ENCODE data around the gene MDH1.
"Not testable (repeated sequence)": the region's sequence is repeated elsewhere in the genome, so short reads cannot be mapped to it uniquely, and the experiment has no call there.

The MDH1 gene

GRCh38 chr2:63555299-63555698 is 33.5 kb upstream of the MDH1 start:
- no peak overlapping the region for H3K27ac ChIP-seq (ENCODE audit: extremely low read depth, low read depth, low read length)
- CTCF ChIA-PET, result interaction anchor here (0.6 kb wide), 1 partner anchor 242 kb away, joined by 3 read pairs; no protein-coding TSS in a partner anchor
- H3K36me3 ChIP-seq (ENCODE audit: control insufficient read depth in 2 of 2, insufficient read depth in 1 of 2, low read length in 2 of 2), result no peaks in the 10 kb centered on the region
- H3K9me3 ChIP-seq (ENCODE audit: control insufficient read depth, insufficient read depth, low read depth, low read length), result no peaks in the 10 kb centered on the region
- POLR2A ChIA-PET, result no interaction called here
- no peaks in the 10 kb centered on the region for H3K4me1 ChIP-seq (ENCODE audit: control insufficient read depth, insufficient read depth, low read length)
- no peak overlapping the region for H3K4me3 ChIP-seq (ENCODE audit: low read depth, low read length)
- no peak for TF ChIP-seq ZBTB20 (tag by site-specific recombination; IDR thresholded peaks at IDR 0.05)
- no peak for TF ChIP-seq ZNF121 (tag by site-specific recombination; IDR thresholded peaks at IDR 0.05)
- TF ChIP-seq KLF16 (tag by site-specific recombination; IDR thresholded peaks at IDR 0.05), result no peak
- no peak for TF ChIP-seq ZNF558 (tag by site-specific recombination; IDR thresholded peaks at IDR 0.05)
- TF ChIP-seq FEZF1 (tag by site-specific recombination; IDR thresholded peaks at IDR 0.05), result no peak
- TF ChIP-seq OSR2 (tag by site-specific recombination; IDR thresholded peaks at IDR 0.05), result no peak
- no peak for TF ChIP-seq ZNF140 (tag by site-specific recombination; IDR thresholded peaks at IDR 0.05)
- TF ChIP-seq KLF10 (tag by site-specific recombination; IDR thresholded peaks at IDR 0.05), result no peak
- TF ChIP-seq ZNF777 (tag by site-specific recombination; IDR thresholded peaks at IDR 0.05; ENCODE audit: borderline replicate concordance), result no peak
- TF ChIP-seq ZNF549 (tag by site-specific recombination; IDR thresholded peaks at IDR 0.05), result no peak

GRCh38 chr2:63555931-63556330 is 32.8 kb upstream of the MDH1 start:
- no peaks in the 10 kb centered on the region for H3K4me1 ChIP-seq (ENCODE audit: control insufficient read depth, insufficient read depth, low read length)
- no peaks in the 10 kb centered on the region for H3K36me3 ChIP-seq (ENCODE audit: control insufficient read depth in 2 of 2, insufficient read depth in 1 of 2, low read length in 2 of 2)
- no peak overlapping the region for H3K4me3 ChIP-seq (ENCODE audit: low read depth, low read length)
- no peak for TF ChIP-seq ZNF214 (tag by site-specific recombination; IDR thresholded peaks at IDR 0.05; ENCODE audit: borderline replicate concordance)
- TF ChIP-seq ZNF707 (tag by site-specific recombination; IDR thresholded peaks at IDR 0.05), result no peak
- no peak for TF ChIP-seq ZNF335 (tag by site-specific recombination; conservative IDR thresholded peaks at IDR 0.05)
- no peak for TF ChIP-seq KLF1 (tag by site-specific recombination; IDR thresholded peaks at IDR 0.05)
- TF ChIP-seq ZNF645 (tag by site-specific recombination; IDR thresholded peaks at IDR 0.05), result no peak
- no peaks in the 10 kb centered on the region for H3K9me3 ChIP-seq (ENCODE audit: control insufficient read depth, insufficient read depth, low read depth, low read length)
- ChIA-PET POLR2A (no interaction called here), CTCF (no interaction called here)
- H3K27ac ChIP-seq (ENCODE audit: extremely low read depth, low read depth, low read length), result no peak overlapping the region

- H3K4me3 ChIP-seq (ENCODE audit: low read depth, low read length); H3K36me3 ChIP-seq (ENCODE audit: control insufficient read depth in 2 of 2, insufficient read depth in 1 of 2, low read length in 2 of 2); H3K4me1 ChIP-seq (ENCODE audit: control insufficient read depth, insufficient read depth, low read length); H3K9me3 ChIP-seq (ENCODE audit: control insufficient read depth, insufficient read depth, low read depth, low read length); H3K27ac ChIP-seq (ENCODE audit: extremely low read depth, low read depth, low read length); POLR2A ChIA-PET: not testable (repeated sequence)
- CTCF ChIA-PET, result interaction anchor here (0.8 kb wide), 1 partner anchor 9 kb away, joined by 4 read pairs; no protein-coding TSS in a partner anchor
Observed at GRCh38 chr2:63557819-63558218, 30.9 kb upstream of the MDH1 start.

- H3K9me3 ChIP-seq (ENCODE audit: control insufficient read depth, insufficient read depth, low read depth, low read length); POLR2A ChIA-PET; H3K4me1 ChIP-seq (ENCODE audit: control insufficient read depth, insufficient read depth, low read length); H3K4me3 ChIP-seq (ENCODE audit: low read depth, low read length); H3K36me3 ChIP-seq (ENCODE audit: control insufficient read depth in 2 of 2, insufficient read depth in 1 of 2, low read length in 2 of 2); CTCF ChIA-PET; H3K27ac ChIP-seq (ENCODE audit: extremely low read depth, low read depth, low read length): not testable (repeated sequence)
Observed at GRCh38 chr2:63558922-63559321, 29.8 kb upstream of the MDH1 start.

- ChIA-PET POLR2A (no interaction called here), CTCF (interaction anchor here (1.2 kb wide), 1 partner anchor 15 kb away, joined by 3 read pairs; no protein-coding TSS in a partner anchor)
- no peaks in the 10 kb centered on the region for H3K9me3 ChIP-seq (ENCODE audit: control insufficient read depth, insufficient read depth, low read depth, low read length)
- no peak overlapping the region for H3K4me3 ChIP-seq (ENCODE audit: low read depth, low read length)
- no peak overlapping the region for H3K27ac ChIP-seq (ENCODE audit: extremely low read depth, low read depth, low read length)
- no peaks in the 10 kb centered on the region for H3K4me1 ChIP-seq (ENCODE audit: control insufficient read depth, insufficient read depth, low read length)
- no peaks in the 10 kb centered on the region for H3K36me3 ChIP-seq (ENCODE audit: control insufficient read depth in 2 of 2, insufficient read depth in 1 of 2, low read length in 2 of 2)
- no peak for TF ChIP-seq ZNF26 (tag by site-specific recombination; IDR thresholded peaks at IDR 0.05)
- no peak for TF ChIP-seq ZNF398 (tag by site-specific recombination; IDR thresholded peaks at IDR 0.05)
- TF ChIP-seq ZNF121 (tag by site-specific recombination; IDR thresholded peaks at IDR 0.05), result no peak
- TF ChIP-seq ZNF664 (tag by site-specific recombination; IDR thresholded peaks at IDR 0.05), result no peak
- TF ChIP-seq ZNF184 (tag by site-specific recombination; IDR thresholded peaks at IDR 0.05), result no peak
Observed at GRCh38 chr2:63562751-63563150, 26.0 kb upstream of the MDH1 start.

Measured in HEK293 (cell line).